Cardiac septum (tissue), 1 donor: ENCODE results near the gene LRRC46. TPM values are rescaled to one million over a fixed set of nuclear protein-coding genes. Genes with fewer than 3 reads are reported as not detected.

Experiments
- DNase-seq: peaks from one replicate; pipeline ENCODE4 v3.0.0-alpha.2; 2020; ENCODE audit warnings: low spot score
- intact Hi-C: fragments of 100-400 bp; cut with DNase I; formaldehyde crosslinking; loops from one replicate; pipeline ENCODE4 v1.14.0; 2022
- total RNA-seq: library from RNA; stranded (reverse); fragmentation: NEBNext Ultra II Directional; extraction: Animal tissue kit (Norgen Biotek cat#: 25700); gene quantifications from one replicate; pipeline ENCODE4 v1.2.1, GENCODE V29; 2021
- donor health status: DM: no; HTN: no; CAD: no.

Gene LRRC46
- total RNA-seq, 1 donor from 2014 or later = 0.27 TPM

DNA sequence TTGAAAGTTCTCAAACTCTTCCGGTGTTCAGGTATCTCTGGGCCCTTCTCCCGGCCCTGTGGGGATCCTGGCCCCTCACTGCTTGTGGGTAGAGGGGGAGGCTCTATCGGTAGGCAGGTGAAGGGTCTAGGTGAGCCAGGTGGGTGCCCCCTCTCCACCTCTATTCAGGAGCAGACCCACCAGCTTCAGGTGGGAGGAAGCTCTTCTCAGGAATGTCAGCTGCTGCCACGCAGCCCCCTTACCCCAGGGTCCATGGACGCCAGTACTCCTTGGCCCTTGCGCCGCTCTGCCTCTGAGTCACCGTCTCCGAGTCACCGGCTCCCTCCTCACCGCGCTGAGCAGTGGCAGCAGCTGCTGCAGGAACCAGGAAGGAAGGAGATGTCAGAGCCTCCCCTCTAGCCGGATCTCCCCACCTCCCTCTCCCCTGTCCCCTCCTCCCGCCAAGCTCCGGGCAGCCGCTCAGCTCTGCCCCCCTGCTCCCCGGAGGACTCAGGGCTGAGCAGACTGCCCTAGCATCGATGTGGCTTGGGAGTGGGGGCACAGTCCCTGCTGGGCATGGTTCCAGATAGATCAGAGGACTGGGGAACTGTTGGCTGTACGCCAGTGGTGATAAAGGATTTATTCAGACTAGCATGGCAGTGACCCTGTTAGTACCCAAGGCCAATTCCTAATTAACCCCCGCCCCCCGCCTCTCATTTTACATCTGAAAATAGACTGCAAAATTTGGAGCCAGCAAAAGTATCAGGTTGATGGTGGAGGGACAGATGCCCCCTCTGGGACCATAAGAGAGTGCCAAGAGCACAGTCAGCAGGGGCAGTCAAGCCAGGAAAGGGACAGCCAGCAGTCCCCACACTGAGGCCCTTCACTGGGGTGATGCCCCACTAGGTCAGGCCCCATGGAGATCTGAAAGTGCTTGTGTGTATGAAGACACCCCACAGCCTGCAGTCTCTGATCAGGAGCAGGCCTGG is 9.8 kb upstream of the LRRC46 start, which contains the start of gene OSBPL7:
OSBPL7 (minus strand) TSS at position 371 of the 968 bp plus-strand sequence. CDS start 1,516 bp downstream, outside the sequence.
- DNase-seq = peak; percentile 84
- intact Hi-C loops = no loop called here

DNA sequence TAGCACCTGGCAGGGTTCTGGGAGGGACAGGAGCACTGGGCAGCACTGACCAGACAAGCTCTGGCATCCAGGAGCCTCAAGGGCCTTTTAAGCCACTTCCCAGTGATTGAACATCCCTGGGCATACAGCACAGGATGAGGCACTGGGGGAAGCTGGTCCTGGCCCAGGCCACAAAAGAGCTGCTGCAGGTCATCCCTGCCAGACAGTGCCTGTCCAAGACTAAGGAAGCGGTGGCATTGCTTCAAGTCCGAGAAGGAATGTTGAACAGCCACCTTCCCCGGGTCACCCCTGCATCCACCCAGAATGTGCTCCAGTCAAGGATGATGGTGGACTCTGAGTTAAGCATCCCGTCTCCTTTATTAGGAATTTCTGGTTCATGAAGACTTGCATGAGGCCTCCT is 8.7 kb upstream of the LRRC46 start:
- intact Hi-C loops = no loop called here
- no peak for DNase-seq

DNA sequence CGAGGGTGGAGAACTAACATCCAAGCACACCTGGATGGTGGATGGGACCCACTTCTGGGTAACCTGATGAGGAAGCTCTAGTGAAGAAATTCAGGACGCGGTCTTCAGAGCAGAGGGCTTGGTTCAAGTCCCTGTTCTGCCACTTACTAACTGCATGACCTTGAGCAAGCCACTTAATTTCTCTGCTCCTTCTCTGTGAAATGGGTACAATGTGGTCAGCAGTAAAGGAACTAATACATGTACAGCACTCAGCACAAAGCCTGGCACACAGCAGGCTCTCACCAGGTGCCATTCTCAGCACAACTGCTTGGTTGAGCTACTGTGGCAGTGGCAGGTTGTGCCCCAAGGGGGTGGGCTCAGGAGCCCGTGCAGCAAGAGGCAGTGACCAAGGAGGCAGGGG is 8.0 kb upstream of the LRRC46 start:
- no peak for DNase-seq
- intact Hi-C loops = no loop called here

DNA sequence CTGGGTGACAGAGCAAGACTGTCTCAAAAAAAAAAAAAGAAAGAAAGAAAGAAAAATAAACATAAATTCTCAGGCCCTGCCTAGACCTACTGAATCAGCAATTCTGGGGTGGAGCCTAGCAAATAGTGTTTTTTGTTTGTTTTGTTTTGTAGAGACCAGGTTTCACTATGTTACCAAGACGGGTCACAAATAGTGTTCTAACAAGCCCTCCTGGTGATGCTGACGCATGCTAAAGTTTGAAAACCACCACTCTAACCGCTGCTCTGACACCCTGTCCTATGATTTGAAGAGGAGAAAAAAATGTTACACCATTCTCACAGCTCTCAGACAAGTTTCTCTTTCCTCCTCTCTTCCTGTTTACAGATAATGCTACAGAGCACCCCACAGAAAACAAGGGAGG is 1.6 kb upstream of the LRRC46 start:
- no peak for DNase-seq
- intact Hi-C loops = no loop called here

DNA sequence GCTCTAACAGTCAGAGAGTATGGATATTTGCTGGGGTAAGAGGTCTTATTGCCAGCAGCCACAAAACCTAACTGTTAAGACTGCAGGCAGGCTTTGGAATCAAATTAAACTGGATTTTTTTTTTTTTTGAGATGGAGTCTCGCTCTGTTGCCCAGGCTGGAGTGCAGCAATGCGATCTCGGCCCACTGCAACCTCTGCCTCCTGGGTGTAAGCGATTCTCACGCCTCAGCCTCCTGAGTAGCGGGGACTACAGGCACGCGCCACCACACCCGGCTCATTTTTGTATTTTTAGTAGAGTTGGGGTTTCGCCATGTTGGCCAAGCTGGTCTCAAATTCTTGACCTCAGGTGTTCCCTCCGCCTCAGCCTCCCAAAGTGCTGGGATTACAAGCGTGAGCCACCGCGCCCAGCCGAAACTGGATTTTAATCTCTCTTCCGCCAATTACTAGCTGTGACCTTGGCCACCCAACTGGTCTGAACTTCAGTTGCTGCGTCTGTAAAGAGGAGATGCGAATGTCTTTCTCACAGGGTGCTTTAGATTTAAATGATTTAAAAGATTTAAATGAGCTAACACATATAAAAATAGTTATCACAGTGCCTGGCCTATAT is 971 bp upstream of the LRRC46 start:
- no peak for DNase-seq
- intact Hi-C loops = no loop called here

DNA sequence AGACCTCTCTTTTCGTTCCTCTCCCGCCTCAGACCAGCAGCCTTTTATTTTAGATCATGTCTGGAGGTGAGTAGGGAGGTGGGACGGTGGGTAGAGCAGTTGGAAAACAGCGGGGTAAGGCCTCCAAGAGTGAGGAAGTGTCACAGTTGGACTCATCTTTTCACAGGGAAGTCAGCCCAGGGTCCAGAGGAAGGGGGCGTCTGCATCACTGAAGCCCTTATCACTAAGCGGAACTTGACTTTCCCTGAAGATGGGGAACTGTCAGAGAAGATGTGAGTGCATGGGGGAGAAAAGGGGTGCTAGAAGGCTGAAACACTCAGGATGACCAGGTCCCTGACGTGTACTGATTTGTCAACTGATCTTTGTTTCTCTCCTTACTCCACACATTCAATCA is 461 bp downstream of the LRRC46 start:
- intact Hi-C loops = no loop called here
- DNase-seq = no peak

DNA sequence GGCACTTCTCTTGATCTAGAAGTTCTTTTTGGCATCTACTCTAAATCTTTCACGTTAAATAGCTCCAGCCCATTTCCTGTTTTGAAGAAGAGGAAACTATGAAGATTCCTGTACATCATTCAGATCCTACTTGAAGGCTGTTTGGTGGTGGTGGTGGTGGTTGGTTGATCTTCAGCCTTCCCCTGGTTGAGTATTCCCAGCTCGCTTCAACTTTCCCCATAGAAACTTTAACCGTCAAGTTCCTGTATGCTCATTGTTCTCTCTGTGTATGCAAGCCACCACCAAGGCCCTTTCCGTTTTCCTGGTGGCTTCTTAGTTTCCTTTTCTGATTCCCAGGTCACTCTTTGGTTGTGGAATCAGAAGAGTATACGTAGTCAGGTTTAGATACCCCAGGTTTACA is 3.3 kb downstream of the LRRC46 start:
- intact Hi-C loops = no loop called here

DNA sequence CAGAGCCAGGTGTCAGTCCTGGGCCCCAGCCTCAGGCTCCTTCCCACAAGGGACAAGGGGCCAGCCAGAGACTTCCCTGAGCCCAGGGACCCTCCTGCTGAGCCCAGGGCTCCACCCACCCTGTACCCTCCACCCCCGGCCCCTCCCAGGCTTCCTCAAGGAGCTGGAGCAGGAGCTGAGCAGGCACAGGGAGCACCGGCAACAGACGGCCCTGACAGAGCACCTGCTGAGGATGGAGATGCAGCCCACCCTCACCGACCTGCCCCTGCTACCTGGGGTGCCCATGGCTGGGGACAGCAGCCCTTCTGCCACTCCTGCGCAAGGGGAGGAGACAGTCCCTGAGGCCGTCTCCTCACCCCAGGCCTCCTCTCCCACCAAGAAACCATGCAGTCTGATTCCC is 5.1 kb downstream of the LRRC46 start:
- intact Hi-C loops = no loop called here
- no peak for DNase-seq

More for the DNA sequence above, 3.3 kb downstream of the LRRC46 start:
- no peak for DNase-seq

DNA sequence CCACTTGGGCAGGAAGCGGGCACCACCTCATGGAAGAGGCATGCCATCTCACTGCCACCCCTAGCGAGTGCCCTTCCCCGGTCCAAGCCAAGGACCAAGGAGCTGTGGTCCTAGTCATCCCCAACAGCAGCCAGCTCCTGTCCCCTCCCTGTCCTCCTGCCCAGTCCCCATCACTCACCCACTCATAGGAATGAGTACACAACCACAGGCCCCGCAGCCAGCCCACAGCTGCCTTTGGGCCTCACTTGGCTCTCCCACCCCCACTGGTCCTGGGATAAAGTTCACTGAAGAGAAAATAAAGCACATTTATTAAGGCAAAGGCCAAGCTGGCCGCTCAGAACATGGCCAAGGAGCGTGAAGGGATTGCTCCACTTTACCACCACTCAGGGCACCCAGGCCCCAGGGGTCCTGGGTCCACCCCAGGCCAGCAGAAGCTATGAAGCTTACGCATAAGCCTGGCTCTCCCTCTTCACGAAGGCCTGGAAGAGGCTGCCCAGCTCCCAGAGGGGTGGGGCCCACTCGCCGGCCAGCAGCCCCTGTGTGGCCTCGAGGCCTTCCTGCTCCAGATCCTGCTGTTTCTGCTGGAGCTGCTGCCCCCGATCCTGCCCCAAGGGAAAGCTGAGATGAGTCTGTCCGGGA is 6.0 kb downstream of the LRRC46 start:
- intact Hi-C loops = no loop called here
- DNase-seq = no peak

DNA sequence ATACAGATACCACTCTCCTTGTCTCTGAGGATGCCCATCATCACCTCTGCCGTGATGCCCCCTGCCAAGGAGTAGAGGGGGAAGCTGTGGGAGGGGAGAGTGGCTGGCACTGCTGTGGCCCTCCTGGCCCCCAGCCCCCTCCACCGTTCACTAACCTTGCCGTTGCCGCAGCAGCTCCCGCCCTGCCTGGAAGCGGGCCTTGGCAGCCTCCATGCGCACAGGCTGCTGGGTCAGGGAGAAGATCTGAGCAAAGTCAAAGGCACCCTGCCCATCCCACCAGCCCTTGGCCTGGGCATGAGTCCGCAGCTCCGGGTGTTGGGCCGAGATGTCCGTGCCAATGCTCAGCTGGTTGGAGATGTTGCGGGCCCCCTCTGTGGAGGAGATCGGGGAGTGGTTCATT is 7.2 kb downstream of the LRRC46 start:
- intact Hi-C loops = no loop called here

DNA sequence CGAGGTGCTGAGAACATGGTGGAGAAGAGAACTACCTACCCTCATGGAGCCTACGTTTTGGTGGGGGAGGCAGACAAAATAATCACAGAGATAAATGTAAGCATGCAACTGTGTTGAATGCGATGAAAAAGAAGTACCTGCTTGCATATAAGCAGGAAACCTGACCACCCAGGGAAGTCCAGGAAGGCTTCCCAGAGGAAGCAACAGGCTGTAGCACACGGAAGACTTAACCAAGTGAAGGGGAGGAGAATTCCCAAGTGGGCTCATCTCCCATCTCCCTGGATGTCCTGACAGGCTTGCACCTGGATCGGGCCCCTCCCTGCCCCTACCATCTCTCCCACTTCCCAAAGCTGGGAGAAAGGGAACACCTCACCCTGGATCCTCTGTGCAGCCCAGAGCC is 7.6 kb downstream of the LRRC46 start:
- intact Hi-C loops = no loop called here
- no peak for DNase-seq

More for the DNA sequence above, 7.2 kb downstream of the LRRC46 start:
- DNase-seq = no peak

DNA sequence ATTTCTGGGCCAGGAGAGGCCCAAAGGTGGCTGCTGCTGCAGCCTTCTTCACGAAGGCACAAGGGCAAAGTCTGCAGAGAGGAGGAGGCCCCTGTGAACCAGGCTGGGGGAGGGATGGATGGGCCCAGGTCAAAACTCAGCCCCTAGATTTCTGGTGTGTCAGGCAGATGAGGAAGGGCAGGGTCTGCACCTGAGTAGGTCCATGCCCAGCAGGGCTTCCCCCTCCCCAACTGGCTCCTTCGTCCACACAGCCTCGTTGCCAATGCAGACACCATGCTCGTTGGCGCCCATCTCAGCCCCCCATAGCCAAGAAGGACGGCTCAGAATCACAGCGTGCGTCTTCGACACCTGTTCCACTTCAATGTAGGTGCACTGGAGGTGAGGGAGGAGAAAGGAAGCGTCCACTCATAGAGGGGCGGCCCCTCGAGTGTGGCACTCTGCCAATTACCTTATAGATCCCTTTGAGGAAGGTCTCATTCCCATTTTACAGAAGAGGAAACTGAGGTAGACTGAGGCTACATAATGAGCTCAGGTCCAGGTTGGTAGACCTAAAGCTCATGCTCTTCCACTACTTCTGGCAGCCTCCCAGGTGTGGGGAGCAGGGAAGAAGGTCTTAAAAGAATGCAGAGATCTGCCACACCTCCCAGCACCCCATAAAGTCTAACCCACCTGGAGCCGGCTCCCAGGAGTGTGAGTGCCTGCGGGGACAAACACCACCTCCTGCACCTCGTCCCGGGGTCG is 8.7 kb downstream of the LRRC46 start:
- no peak for DNase-seq
- intact Hi-C loops = loop anchor here (2.0 to 5.0 kb wide), 2 partner anchors 131 to 177 kb away; partner anchors contain the start of gene CDK5RAP3

DNA sequence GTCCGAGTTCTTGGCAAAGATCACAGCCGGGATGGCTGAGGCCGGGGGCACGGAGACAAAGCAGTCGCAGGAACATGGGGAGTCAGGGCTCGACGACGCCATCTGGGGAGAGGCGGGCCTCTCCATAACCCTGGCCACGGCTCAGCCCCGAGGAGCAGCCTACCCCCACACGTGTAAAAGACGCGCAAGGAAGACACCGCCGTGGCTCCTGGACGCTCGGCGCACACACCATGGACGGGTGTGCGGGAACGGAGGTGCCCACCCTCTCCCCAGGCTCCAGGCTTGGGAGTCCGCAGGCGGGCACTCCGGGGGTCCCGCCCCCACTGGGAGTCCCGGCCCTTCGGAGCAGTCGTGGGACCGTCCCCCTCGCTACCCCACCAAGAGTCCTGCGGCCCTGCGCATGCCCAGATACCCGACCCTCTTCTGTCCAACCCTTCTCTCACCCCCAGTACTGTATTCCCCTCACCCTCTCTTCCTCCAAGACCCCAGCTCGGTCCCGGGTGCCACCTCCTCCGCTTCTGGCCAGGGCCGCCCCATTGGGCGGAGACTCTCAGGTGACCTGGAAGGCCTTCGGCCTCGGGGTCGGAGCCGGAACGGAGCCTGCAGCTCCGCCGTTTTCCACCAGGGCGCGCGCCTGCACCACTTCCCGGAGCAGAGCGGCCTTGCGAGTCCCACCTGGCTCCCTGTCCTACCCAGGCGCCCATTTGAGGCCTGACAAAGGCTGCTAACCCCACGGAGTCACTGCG is 9.4 kb downstream of the LRRC46 start, which contains the start of gene SCRN2:
SCRN2 (minus strand) TSS at position 532 of the 746 bp plus-strand sequence; CDS start at position 102, 430 bp downstream.
- peak; percentile 97 for DNase-seq
- intact Hi-C loops = loop anchor here (1.0 to 5.0 kb wide), 3 partner anchors 49 to 176 kb away; partner anchors contain the start of gene CDK5RAP3

DNA sequence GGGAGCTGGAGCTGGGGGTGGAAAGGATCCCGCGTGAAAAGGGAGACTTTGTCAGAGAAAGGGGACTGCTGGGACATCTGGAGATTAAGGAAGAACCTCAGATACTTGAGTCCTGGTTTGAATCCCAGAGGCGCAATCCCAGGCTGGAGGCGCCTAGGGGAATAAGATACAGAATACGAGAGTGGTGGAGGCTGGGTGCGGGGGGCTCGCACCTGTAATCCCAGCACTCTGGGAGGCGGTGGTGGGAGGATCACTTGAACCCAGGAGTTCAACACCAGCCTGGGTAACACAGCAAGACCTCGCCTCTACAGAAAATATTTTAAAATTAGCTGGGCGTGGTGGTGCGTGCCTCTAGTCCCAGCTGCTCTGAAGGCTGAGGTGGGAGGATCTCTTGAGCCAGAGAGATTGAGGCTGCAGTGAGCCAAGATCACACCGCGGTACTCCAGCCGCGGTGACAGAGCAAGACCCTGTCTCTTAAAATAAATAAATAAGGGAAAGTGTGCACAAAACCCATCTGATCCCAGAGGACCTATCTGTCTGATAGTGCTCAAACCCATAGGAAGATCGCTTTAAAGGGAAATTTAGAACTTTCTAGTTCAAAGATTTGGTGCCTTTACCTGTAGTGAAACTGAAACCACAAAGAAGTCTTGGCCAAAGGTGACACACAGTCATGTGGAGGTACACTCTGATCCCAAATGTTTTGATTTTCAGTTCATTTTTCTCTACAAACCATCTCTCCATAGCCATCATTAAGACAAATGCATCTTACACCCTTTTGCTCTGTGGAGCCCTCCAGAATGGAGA is 10.2 kb downstream of the LRRC46 start:
- DNase-seq = no peak
- intact Hi-C loops = loop anchor here (1.0 to 5.0 kb wide), 4 partner anchors 49 to 176 kb away; partner anchors contain the start of gene CDK5RAP3

DNA sequence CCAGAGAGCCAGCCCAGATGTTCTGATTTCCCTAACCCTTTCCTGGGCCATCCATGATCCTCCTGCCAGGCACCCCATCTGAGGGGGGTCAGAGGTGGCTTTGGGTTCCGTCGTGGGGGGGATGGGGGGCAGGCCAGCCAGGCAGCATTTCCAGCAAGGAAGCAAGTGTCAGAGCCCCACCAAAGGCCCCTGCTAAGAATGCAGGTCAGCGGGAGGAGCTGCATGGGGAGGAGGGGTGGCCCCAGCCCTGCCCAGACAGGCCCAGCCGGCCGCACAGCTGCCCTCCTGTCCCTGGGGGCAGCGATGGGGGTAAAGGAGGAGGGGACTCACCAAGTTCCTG is 11.9 kb downstream of the LRRC46 start:
- DNase-seq = no peak
- intact Hi-C loops = loop anchor here (2.0 to 5.0 kb wide), 2 partner anchors 105 to 174 kb away; no protein-coding TSS in a partner anchor

DNA sequence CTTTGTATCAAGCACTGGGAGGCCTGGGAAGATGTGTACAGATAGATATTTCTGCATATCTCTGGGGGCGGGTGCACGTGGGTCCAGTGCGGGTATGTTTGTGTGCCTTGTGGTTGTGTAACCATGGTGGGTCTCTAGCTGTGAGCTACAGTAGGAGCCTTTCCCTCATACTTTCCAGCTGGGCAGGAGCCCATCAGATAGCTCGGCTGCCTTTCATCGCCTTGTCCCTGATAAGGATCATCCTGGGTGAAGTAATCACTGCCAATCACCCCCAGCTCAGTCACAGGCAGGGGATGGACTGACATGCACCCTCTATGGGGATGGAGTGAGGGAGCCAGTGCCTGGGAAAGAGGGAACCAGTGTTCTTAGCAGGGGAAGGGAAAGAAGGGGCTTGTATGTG is 12.8 kb downstream of the LRRC46 start:
- intact Hi-C loops = loop anchor here (5.0 kb wide), 1 partner anchor 173 kb away; no protein-coding TSS in a partner anchor

DNA sequence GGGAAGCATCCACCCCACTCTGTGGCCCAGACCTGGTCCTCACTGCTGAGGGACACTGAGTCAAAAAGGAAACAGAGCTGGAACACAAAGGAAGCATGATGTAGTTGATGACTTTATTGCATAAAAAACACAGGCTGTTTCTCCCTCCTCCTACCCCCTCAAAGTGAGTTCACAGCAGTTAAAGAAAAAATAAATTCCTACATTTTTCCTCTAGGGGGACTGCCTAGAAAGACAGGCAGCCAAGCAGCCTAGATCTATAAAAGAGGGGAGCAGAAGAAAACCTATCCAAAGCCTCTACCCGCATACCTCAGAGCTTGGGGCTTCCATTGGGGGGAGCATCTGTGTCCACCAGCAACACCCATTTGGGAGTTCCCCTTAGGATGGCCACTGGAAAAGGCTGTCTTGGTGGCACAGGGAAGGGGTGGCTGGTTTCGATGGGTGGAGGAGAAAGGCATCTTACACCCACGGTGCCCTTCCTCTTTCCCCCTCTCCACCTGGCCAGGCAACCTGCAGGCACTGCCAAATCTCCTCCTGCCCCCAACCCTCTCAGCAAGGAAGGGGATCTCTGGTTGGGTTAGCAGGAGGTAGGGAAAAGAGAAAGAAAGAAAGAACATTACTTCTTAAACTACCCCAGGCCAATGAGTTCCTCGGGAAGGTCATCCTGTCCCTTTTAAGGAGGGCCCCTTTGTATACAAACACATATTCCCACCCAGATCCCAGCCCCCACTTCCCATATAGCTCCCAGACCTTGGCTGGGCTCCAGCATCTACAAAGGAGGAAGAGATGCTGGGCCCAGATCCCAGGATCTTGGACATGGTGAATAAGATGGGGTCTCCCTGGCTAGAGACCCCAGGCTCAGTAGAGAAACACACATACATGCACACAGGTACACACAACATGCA is 13.6 kb downstream of the LRRC46 start:
- no peak for DNase-seq
- intact Hi-C loops = loop anchor here (5.0 kb wide), 1 partner anchor 172 kb away; no protein-coding TSS in a partner anchor

More for the DNA sequence above, 12.8 kb downstream of the LRRC46 start:
- DNase-seq = no peak
